CD1c-positive myeloid dendritic cell (primary cell): Measurements from ENCODE around the gene BUB1B.

Source experiments
- DNase-seq: peaks from one replicate; pipeline ENCODE4 v3.0.0-alpha.2; 2016; ENCODE audit errors: extremely low spot score

BUB1B gene

GRCh38 chr15:40252438-40253166, 91.7 kb downstream of the BUB1B start:
- peak; percentile 15 for DNase-seq

DNA sequence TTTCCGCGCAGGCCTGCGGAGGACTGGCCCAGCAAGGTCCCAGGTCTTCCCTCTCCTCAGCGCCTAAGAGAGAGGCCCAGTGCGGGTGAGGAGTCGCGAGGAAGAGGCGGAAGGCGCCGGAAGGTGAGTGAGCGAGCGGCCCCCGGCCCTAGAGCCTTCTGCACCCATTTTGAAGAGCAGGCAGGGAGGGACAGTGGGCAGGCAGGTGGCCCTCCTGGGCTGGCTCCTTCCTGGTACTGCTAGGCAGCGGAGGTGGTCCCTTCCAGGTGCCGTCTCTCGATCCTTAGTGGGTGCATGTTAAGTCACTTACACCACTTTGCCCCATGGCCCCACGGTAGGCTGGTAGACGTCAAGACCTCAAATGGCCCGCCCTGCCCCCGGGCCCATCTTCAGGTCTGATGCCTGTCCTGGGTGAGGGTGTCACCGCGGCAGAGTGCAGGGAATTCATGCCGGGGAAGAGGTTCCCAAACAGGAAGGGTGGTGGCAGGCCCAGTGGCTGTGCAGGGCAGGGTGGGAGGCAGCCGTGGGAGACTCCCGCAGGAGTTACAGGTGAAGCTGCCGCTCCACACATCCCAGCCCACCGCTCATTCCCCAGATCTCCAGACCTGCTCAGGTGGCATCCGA, 92.4 kb downstream of the BUB1B start:
- DNase-seq = no peak

DNA sequence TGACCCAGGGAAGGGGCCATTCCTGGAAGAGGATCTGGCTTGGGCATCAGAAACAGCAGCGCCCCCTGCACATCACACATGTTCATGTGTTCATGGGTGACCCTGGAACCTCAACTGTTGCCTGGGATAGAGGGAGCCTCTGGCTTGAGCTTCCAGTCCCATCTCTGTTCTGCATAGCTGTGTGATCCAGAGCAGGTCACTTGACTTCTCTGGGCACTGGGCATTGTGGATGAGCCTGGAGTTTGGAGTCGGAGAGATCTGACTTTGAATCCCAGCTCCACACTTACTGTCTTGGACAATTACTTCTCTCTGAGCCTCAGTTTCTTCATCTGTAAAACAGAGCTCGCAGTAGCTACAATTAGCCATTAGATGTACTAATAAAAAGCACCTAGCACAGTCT, 93.6 kb downstream of the BUB1B start:
- DNase-seq = no peak

- no peak for DNase-seq
These were observed 94.2 kb downstream of the BUB1B start for GRCh38 chr15:40255033-40255432.

DNA sequence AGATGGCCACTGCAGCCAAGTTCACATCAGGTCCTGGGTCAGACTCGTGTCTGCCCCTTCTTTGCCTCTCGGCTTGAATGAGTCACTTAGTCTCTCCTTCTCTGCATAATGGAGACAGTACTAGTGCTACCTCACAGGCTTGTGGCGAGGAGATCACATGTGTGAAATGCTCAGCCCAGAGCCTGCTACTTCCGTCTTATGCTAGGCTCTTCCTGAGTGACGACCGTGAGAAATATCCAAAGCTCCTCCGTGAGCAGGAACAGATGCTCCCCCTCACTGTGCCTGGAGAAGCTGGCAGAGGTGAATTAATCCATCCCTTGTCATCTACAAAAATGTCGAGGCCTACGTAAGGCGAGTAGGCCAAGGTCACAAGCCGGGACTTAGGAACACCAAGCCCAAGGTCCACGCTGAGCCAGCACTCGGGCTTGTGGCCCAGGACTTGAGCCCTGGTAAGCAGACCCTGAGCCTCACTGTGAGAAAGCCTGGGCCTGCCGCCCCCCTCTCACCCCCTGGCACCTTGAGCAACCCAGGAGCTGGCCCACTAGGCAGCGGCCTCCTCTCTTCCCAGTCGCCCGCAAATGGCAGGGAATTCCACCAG, 95.9 kb downstream of the BUB1B start:
- peak; percentile 39 for DNase-seq

DNA sequence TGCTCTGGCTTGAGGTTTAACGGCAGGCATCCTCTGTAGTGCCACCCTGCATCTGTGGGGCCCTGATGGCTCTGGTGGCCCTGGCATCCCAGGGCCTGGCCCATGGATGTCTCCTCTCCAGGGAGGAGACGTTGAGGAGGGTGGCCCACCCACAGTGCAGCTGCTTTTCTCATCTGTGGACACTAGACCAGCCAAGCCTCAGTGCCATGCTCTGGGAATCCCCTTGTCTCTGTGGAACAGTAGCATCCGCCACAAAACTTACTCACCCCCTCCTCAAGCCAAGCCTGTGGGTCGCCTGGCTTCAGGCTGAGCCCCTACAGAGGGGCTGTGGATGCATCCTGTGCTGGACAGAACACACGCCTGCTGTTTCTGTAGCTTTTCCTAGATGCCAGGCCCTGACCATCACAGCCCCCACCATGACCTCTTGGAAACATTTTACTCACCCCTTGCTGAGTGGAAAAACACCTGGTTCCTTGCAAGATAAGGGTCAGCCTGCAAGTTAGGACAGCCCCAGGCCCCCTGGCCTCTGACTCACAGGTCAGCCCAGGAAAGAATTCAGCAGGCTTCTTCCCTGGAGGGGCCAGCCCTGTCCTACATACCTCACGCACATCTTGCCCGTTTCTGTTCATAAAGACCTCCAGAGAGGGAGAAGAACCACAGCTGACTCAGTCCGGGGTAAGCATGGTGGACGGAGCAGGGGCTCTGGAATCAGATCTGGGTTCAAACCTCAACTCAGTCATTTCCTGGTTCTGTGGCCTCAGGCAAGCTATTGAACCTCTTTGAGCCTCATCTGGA, 97.0 kb downstream of the BUB1B start:
- no peak for DNase-seq

GRCh38 chr15:40258544-40258943, 97.7 kb downstream of the BUB1B start:
- no peak for DNase-seq

- DNase-seq = no peak
These were observed 98.2 kb downstream of the BUB1B start for GRCh38 chr15:40259021-40259420.

DNA sequence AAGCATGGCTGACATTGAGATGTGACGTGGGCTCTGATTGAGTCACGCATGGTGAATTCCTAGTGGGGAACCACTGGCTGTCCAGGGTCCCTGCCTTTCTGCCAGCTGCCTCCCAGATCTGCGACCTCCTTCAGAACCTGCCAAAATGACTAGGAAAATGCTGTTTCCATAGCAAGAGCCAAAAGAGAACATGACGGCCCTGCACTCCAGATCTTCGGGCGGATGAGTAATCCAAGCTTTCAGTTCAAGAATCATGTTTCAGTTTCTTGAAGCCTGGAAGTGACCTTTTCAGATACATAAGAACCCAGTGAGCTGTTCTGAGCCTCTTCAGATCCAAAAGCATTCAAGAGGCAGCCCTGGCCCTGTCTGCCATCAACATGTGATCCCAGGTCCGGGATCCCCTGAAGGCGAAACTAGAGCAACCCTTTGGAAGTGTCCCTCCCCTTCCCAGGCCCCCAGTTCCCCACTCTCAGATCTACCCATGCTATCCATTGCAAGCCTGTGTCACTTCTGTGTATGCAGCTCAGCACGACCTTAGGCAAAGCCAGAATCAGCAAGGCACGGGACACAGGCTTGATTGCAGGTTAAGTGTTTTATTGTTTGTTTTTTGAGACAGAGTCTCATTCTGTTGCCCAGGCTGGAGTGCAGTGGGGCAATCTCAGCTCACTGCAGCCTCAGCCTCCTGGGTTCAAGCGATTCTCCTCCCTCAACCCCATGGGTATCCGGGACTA, 102.3 kb downstream of the BUB1B start:
- peak; percentile 18 for DNase-seq

- no peak for DNase-seq
These were observed 103.7 kb downstream of the BUB1B start for GRCh38 chr15:40264321-40265153.

DNA sequence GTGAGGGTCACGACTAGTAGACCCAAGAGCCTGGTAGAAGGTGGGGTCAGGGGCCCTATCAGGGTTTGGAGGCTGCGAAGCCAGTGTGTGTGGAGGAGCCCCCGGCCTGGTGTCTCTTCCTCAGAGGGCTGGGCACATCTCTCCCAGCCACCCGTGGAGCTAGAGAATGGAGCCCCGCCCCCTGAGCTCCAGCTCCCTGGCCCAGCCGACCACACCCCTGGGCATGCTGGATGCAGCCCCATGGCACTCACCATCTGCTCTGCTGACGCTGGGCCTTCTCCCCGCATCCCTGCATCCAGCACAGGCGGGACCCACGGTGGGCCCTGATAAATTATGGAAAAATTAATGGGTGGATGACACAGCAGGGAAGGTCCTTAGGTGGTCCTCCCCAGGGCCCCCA, 104.5 kb downstream of the BUB1B start:
- DNase-seq = no peak

- no peak for DNase-seq
These were observed 105.0 kb downstream of the BUB1B start for GRCh38 chr15:40265875-40266274.

- peak; percentile 38 for DNase-seq
These were observed 106.0 kb downstream of the BUB1B start for GRCh38 chr15:40266828-40267304.

DNA sequence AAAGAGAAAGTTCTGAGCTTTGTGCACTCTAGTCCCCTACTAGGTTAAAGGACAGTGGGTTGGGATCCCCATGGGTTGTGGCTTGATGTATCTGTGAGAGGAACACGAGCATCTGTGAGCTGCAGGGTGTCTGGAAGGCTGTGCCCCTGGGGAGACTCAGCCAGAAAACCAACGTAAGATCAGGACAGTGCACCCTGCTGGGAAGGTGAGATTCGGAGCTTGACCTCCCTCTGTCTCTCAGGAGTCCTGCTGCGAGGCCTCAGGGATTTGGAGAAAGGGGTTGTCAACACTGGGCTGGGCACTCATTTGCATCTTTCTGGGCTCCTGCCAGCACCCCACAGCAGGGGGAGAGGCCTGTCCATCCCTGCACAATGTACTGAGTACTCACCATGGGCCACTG, 106.8 kb downstream of the BUB1B start:
- DNase-seq = no peak

DNA sequence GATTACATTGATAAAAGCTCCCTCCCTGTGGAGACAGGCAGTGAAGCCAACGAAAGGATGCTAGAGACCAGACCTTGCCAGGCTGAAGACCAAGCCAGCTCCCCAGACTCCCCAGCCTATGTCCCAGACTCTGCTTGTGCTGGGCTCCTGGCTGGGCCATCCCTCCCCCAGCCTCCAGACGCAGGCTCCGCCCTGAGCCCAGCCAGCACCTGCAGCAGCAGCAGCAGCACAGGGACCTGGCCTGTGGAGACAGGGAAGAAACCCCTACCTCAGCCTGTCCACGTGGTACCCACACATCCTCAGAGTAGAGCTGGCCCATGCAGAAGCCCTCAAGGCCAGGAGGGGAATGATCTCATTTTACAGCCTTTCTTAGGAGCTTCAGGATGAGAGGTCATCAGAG, 108.7 kb downstream of the BUB1B start:
- no peak for DNase-seq

DNA sequence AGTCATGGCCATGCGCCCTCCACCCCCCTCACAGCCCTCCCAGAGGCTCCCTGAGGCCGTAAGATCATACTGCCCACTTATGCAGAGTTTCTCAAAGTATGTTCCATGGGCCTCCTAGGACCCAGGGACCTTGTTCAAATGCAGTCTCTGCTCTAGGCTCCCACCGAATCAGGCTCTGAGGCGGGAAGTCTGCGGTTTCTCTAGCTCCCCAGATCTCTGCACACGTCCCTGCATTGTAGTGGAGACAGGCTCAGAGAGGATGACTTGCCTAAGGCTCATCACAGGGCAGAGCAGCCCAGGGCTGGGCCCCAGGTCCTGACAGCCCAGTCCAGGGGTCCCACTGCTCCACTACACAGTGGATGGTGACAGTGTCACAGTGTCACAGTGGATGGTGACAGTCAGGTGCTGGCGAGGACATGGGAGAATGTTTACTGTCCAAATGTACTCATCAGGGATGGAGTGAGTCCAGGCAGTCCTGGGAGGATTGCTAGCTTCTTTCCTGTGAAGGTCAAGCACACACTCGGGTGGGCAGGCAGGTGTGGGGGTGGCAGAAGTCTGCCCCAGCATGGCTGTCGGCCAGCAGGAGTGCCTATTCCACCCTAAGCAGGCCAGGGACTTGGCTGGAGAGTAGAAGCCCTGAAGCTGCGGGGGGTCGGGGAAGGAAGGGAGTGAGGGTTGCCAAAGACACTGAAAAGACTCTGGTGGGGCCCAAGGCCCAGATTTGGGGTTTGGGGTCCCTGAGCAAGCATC, 109.6 kb downstream of the BUB1B start:
- no peak for DNase-seq
